ENCODE data around the gene FAM124A.

The FAM124A gene

GRCh38 chr13:51243832-51244231 is 21.6 kb downstream of the FAM124A start:
- DNase-seq, result no peak

GRCh38 chr13:51244637-51245405 is 22.6 kb downstream of the FAM124A start:
- no peak for DNase-seq

GRCh38 chr13:51245583-51245982 is 23.4 kb downstream of the FAM124A start:
- DNase-seq, result no peak

GRCh38 chr13:51246025-51246417 is 23.8 kb downstream of the FAM124A start:
- no peak for DNase-seq

- no peak for DNase-seq
Observed at GRCh38 chr13:51246418-51247277, 24.4 kb downstream of the FAM124A start.

- DNase-seq, result no peak
Observed at GRCh38 chr13:51249255-51249654, 27.1 kb downstream of the FAM124A start.

GRCh38 chr13:51249770-51250741 is 27.9 kb downstream of the FAM124A start:
- DNase-seq, result no peak

GRCh38 chr13:51251480-51251879 is 29.3 kb downstream of the FAM124A start:
- no peak for DNase-seq

GRCh38 chr13:51252954-51253532 is 30.8 kb downstream of the FAM124A start:
- DNase-seq, result no peak

GRCh38 chr13:51255556-51255955 is 33.4 kb downstream of the FAM124A start:
- DNase-seq, result no peak

- no peak for DNase-seq
Observed at GRCh38 chr13:51257187-51257586, 35.0 kb downstream of the FAM124A start.

GRCh38 chr13:51258612-51259548 is 36.7 kb downstream of the FAM124A start:
- no peak for DNase-seq

- DNase-seq, result no peak
Observed at GRCh38 chr13:51260154-51260553, 38.0 kb downstream of the FAM124A start.

GRCh38 chr13:51261610-51262249 is 39.5 kb downstream of the FAM124A start:
- DNase-seq, result no peak

- DNase-seq, result no peak
Observed at GRCh38 chr13:51262501-51263211, 40.5 kb downstream of the FAM124A start.

GRCh38 chr13:51266642-51267041 is 44.4 kb downstream of the FAM124A start:
- no peak for DNase-seq

GRCh38 chr13:51267622-51268021 is 45.4 kb downstream of the FAM124A start:
- no peak for DNase-seq

- DNase-seq, result no peak
Observed at GRCh38 chr13:51269039-51269438, 46.8 kb downstream of the FAM124A start.

GRCh38 chr13:51270623-51271415 is 48.6 kb downstream of the FAM124A start:
- DNase-seq, result no peak
